Activated CD4-positive, alpha-beta T cell treated with anti-CD3 and anti-CD28 coated beads, Interleukin-2, amount 10 ng/mL, durations not matched to agents 24 days and 14 days (primary cell): Measurements from ENCODE around the gene PNKP. TPM values are rescaled to one million over a fixed set of nuclear protein-coding genes. Genes with fewer than 3 reads are reported as not detected.
A peak's percentile ranks its signal among the peaks of the same experiment; 100 is the strongest.
"Not testable (repeated sequence)": the region's sequence is repeated elsewhere in the genome, so short reads cannot be mapped to it uniquely, and the experiment has no call there.

Source experiments
- DNase-seq: peaks from one replicate; pipeline ENCODE4 v3.0.0; 2022
- H3K27ac Mint-ChIP-seq: one replicate; pipeline ENCODE4 v1.8.0; 2022; ENCODE audit warnings: mild to moderate bottlenecking, mixed read lengths
- H3K27me3 Mint-ChIP-seq: one replicate; pipeline ENCODE4 v1.8.0; 2022; ENCODE audit warnings: mixed read lengths
- H3K36me3 Mint-ChIP-seq: one replicate; pipeline ENCODE4 v1.8.0; 2022; ENCODE audit warnings: low read depth, mild to moderate bottlenecking, mixed read lengths
- H3K4me1 Mint-ChIP-seq: one replicate; pipeline ENCODE4 v1.8.0; 2021; ENCODE audit warnings: mixed read lengths
- H3K4me3 Mint-ChIP-seq: one replicate; pipeline ENCODE4 v1.8.0; 2022; ENCODE audit warnings: mild to moderate bottlenecking, moderate library complexity, mixed read lengths
- H3K9me3 Mint-ChIP-seq: one replicate; pipeline ENCODE4 v1.8.0; 2021; ENCODE audit warnings: mixed read lengths
- intact Hi-C: fragments of 100-400 bp; cut with micrococcal nuclease; formaldehyde crosslinking; loops from one replicate; pipeline ENCODE4 v1.15.1; 2023
- total RNA-seq: library from RNA; stranded (reverse); gene quantifications from 2 replicates; pipeline ENCODE4 v1.2.3, GENCODE V29; 2022

The PNKP gene
- total RNA-seq, 1 donor from 2014 or later, result 124 TPM

DNA sequence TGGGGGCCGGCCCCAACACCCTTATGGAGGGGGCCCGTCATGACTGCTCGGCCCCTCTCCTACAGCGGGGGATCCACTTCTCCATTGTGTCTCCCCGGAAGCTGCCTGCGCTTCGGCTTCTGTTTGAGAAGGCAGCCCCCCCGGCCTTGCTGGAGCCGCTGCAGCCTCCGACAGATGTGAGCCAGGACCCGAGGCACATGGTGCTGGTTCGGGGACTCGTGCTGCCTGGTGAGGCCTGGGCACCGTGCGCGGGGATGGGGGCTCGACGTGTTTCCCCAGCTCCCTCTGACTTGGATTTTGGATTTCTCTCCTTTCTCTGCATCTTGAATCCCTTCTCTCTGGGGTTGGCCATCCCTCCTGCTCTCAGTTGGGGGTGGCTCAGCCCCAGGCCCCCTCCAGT lies 37.7 kb downstream of the PNKP start:
- Mint-ChIP-seq H3K27ac (no peak overlapping the region), H3K4me1 (peaks cover 6% of the 10 kb centered on the region), H3K9me3 (no peaks in the 10 kb centered on the region), H3K4me3 (no peak overlapping the region), H3K27me3 (no peaks in the 10 kb centered on the region), H3K36me3 (peaks cover 20% of the 10 kb centered on the region)
- DNase-seq, result no peak
- intact Hi-C loops, result no loop called here

DNA sequence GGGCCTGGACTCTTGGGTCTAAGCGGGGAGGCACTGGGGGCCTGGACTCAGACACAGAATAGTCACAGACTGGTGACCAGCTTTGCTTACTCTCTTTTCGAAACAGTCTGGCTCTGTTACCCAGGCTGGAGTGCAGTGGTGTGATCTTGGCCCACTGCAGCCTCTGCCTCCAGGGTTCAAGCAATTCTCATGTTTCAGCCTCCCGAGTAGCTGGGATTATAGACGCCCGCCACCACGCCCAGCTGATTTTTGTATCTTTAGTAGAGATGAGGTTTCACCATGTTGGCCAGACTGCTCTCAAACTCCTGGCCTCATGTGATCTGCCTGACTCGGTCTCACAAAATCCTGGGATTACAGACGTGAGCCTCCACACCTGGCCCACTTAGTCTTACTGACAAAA lies 38.2 kb downstream of the PNKP start:
- no peak overlapping the region for H3K27ac Mint-ChIP-seq
- peaks cover 6% of the 10 kb centered on the region for H3K4me1 Mint-ChIP-seq
- no peak overlapping the region for H3K4me3 Mint-ChIP-seq
- no peaks in the 10 kb centered on the region for H3K27me3 Mint-ChIP-seq
- DNase-seq, result no peak
- intact Hi-C loops, result no loop called here
- H3K9me3 Mint-ChIP-seq, result no peaks in the 10 kb centered on the region
- peaks cover 18% of the 10 kb centered on the region for H3K36me3 Mint-ChIP-seq

DNA sequence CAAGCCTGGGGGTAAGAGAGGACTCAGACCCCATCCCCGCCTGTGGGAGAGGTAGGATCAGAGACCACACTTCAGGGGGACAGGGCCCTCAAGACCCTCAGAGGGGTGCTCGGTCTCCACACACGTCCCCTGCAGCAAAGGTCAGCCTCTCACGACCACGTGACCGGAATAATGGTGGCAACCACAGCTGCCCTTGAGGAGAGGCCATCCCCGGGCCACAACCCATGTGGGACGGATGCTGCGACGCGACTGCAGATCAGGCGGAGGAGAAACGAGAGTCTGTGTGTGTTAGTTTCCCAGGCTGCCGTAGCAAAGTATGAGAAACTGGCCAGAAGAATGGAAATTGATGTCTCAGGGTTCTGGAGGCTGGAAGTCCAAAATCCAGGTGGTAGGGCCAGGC lies 40.3 kb downstream of the PNKP start:
- Mint-ChIP-seq H3K9me3 (no peaks in the 10 kb centered on the region), H3K4me1 (peaks cover 1% of the 10 kb centered on the region), H3K36me3 (peaks cover 17% of the 10 kb centered on the region), H3K27ac (no peak overlapping the region), H3K4me3 (no peak overlapping the region), H3K27me3 (no peaks in the 10 kb centered on the region)
- DNase-seq, result no peak
- intact Hi-C loops, result no loop called here

- H3K9me3 Mint-ChIP-seq, result no peaks in the 10 kb centered on the region
- DNase-seq, result no peak
- H3K4me3 Mint-ChIP-seq, result no peak overlapping the region
- peaks cover 6% of the 10 kb centered on the region for H3K4me1 Mint-ChIP-seq
- no peaks in the 10 kb centered on the region for H3K27me3 Mint-ChIP-seq
- intact Hi-C loops, result no loop called here
- peaks cover 12% of the 10 kb centered on the region for H3K36me3 Mint-ChIP-seq
- no peak overlapping the region for H3K27ac Mint-ChIP-seq
These were observed 42.7 kb downstream of the PNKP start for GRCh38 chr19:49824662-49825061.

DNA sequence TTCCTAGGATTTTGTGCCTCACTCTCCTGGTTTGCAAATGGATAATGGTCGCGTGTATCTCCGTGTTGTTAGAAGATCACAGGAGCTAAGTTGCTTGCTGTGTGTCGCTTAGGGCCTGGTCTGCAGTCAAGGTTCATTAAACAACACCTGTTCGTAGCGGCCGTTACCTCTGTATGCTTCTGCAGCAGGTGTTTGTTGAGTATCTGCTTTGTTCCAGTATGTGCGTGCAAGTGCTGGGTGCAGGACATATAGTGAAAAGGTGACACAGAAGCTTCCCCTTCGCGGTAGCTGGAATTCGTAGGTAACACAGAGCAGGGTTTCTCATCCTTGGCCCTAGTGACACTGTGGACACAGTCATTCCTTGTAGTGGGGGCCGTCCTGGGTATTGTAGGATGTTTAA lies 43.9 kb downstream of the PNKP start:
- H3K27me3 Mint-ChIP-seq, result no peaks in the 10 kb centered on the region
- H3K27ac Mint-ChIP-seq, result no peak overlapping the region
- H3K9me3 Mint-ChIP-seq, result no peaks in the 10 kb centered on the region
- H3K4me1 Mint-ChIP-seq, result peaks cover 12% of the 10 kb centered on the region
- no peak for DNase-seq
- peaks cover 12% of the 10 kb centered on the region for H3K36me3 Mint-ChIP-seq
- intact Hi-C loops, result no loop called here
- H3K4me3 Mint-ChIP-seq, result no peak overlapping the region

- peaks cover 8% of the 10 kb centered on the region for H3K36me3 Mint-ChIP-seq
- peaks cover 14% of the 10 kb centered on the region for H3K4me1 Mint-ChIP-seq
- H3K27me3 Mint-ChIP-seq, result peaks cover 2% of the 10 kb centered on the region
- intact Hi-C loops, result no loop called here
- no peak overlapping the region for H3K4me3 Mint-ChIP-seq
- no peak for DNase-seq
- no peak overlapping the region for H3K27ac Mint-ChIP-seq
- H3K9me3 Mint-ChIP-seq, result no peaks in the 10 kb centered on the region
These were observed 47.3 kb downstream of the PNKP start for GRCh38 chr19:49820125-49820524.

GRCh38 chr19:49819452-49820115 lies 47.8 kb downstream of the PNKP start:
- peak overlapping the region; percentile 92 for H3K27ac Mint-ChIP-seq
- H3K4me3 Mint-ChIP-seq, result peak overlapping the region; percentile 88
- DNase-seq, intact Hi-C loops, H3K36me3 Mint-ChIP-seq, H3K27me3 Mint-ChIP-seq, H3K9me3 Mint-ChIP-seq: not testable (repeated sequence)
- H3K4me1 Mint-ChIP-seq, result peaks cover 14% of the 10 kb centered on the region

DNA sequence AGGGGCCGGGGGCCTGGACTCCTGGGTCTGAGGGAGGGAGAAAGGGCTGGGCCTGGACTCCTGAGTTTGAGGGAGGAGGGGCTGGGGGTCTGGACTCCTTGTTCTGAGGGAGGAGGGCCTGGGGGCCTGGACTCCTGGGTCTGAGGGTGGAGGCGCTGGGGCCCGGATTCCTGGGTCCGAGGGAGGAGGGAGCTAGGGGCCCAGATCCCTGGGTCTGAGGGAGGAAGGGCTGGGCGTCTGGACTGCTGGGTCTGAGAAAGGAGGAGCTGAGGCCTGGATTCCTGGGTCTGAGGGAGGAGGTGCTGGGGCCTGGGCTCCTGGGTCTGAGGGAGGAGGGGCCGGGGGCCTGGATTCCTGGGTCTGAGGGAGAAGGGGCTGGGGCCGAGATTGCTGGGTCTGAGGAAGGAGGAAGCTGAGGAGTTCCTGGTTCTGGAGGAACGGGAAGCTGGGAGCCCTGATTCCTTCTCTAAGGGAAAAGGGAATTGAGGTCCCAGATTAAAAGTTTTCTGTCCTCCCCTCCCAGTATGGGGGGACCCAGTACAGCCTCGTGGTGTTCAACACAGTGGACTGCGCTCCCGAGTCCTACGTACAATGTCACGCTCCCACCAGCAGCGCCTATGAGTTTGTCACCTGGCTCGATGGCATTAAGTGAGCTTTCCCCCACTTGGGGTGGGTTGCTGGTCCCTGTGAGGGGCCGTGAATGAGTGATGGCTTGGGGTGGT lies 48.6 kb downstream of the PNKP start:
- no peaks in the 10 kb centered on the region for H3K9me3 Mint-ChIP-seq
- peaks cover 8% of the 10 kb centered on the region for H3K36me3 Mint-ChIP-seq
- intact Hi-C loops, result loop anchor here (1.0 kb wide), 2 partner anchors 29 to 50 kb away; no protein-coding TSS in a partner anchor
- H3K4me1 Mint-ChIP-seq, result peaks cover 14% of the 10 kb centered on the region
- H3K27ac Mint-ChIP-seq, result peak overlapping the region; percentile 92
- peaks cover 2% of the 10 kb centered on the region for H3K27me3 Mint-ChIP-seq
- DNase-seq, result peak; percentile 64
- H3K4me3 Mint-ChIP-seq, result peak overlapping the region; percentile 88

GRCh38 chr19:49817964-49818648 lies 49.3 kb downstream of the PNKP start, which contains the start of gene MED25:
Gene MED25 (plus strand): TSS chr19:49818289. CDS start chr19:49818342, 53 bp downstream.
- no peaks in the 10 kb centered on the region for H3K9me3 Mint-ChIP-seq
- H3K36me3 Mint-ChIP-seq, result peaks cover under 1% of the 10 kb centered on the region
- H3K27me3 Mint-ChIP-seq, result peaks cover 2% of the 10 kb centered on the region
- peak within 1 kb of the TSS; percentile 92 for H3K27ac Mint-ChIP-seq
- intact Hi-C loops, result loop anchor here (1.0 kb wide), 2 partner anchors 30 to 51 kb away; no protein-coding TSS in a partner anchor
- peak; percentile 97 for DNase-seq
- H3K4me3 Mint-ChIP-seq, result peak within 1 kb of the TSS; percentile 88
- H3K4me1 Mint-ChIP-seq, result peaks cover 18% of the 10 kb centered on the region

- intact Hi-C loops, result no loop called here
- Mint-ChIP-seq H3K27ac (no peak overlapping the region), H3K36me3 (no peaks in the 10 kb centered on the region), H3K4me3 (no peak overlapping the region), H3K9me3 (no peaks in the 10 kb centered on the region), H3K4me1 (peaks cover 29% of the 10 kb centered on the region), H3K27me3 (peaks cover 2% of the 10 kb centered on the region)
- DNase-seq, result no peak
These were observed 50.8 kb downstream of the PNKP start for GRCh38 chr19:49816590-49816989.

DNA sequence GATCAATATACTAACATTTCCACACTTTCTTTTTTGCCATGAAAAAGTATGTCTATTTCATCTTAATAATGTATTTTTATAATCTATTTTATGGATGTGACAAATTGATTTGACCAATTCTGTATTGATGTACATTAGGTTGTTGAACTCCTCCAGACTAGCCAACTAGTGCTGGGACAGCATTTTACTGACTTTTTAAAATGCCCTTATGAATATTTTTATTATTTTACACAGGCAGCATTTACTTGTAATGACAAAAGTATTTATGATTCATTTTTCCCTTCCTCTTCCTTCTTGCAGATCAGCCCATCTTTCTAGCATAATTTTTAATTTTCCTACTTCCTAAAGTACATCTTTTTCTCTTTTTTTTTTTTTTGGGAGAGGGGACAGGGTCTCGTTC lies 53.4 kb downstream of the PNKP start:
- peak overlapping the region; percentile 90 for H3K4me3 Mint-ChIP-seq

GRCh38 chr19:49812997-49813861 lies 54.1 kb downstream of the PNKP start, which contains the start of gene FUZ:
Gene FUZ (minus strand): TSS chr19:49813292. CDS start chr19:49813106, 186 bp downstream.
- Mint-ChIP-seq H3K36me3 (no peaks in the 10 kb centered on the region), H3K4me1 (peaks cover 28% of the 10 kb centered on the region), H3K27me3 (peaks cover 2% of the 10 kb centered on the region), H3K9me3 (no peaks in the 10 kb centered on the region), H3K4me3 (peak within 1 kb of the TSS; percentile 90), H3K27ac (peak within 1 kb of the TSS; percentile 96)
- peak; percentile 98 for DNase-seq
- intact Hi-C loops, result loop anchor here (1.0 to 5.0 kb wide), 7 partner anchors 38 to 212 kb away; partner anchors contain the start of genes AKT1S1, PNKP, PTOV1 and TBC1D17

More for the DNA sequence above, 53.4 kb downstream of the PNKP start:
- Mint-ChIP-seq H3K36me3 (no peaks in the 10 kb centered on the region), H3K27ac (peak overlapping the region; percentile 42), H3K27me3 (peaks cover 2% of the 10 kb centered on the region), H3K4me1 (peaks cover 24% of the 10 kb centered on the region), H3K9me3 (no peaks in the 10 kb centered on the region)
- no peak for DNase-seq
- intact Hi-C loops, result loop anchor here (5.0 kb wide), 1 partner anchor 118 kb away; no protein-coding TSS in a partner anchor

DNA sequence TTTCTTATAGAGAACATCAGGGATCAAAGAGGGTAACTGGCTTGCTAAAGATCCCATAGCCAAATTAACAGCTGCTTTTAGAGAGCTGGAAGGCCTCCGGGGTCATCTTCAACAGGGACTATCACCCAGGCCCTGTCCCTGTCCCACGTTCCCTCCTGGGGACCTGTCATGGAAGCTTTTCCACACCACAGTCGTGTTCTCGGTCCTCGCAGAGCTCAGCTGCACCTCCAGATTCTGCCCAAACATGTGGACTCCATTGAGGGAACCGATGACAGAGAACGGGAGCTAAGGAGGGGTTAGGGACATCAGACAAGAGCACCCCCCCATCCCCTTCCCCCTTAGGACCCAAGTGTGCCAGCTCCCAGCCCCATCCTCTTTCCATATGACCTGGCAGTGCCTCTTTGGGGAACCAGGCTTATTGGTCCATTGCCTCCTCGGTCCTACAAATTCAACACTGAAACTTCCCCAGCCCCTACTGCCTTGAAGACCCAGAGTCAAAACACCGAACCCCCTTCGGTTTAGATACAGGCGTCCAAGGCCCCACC lies 54.9 kb downstream of the PNKP start:
- Mint-ChIP-seq H3K9me3 (no peaks in the 10 kb centered on the region), H3K4me1 (peaks cover 32% of the 10 kb centered on the region), H3K27me3 (peaks cover 2% of the 10 kb centered on the region), H3K4me3 (peak overlapping the region; percentile 90), H3K27ac (peak overlapping the region; percentile 96), H3K36me3 (no peaks in the 10 kb centered on the region)
- DNase-seq, result no peak
- intact Hi-C loops, result loop anchor here (2.0 to 5.0 kb wide), 2 partner anchors 38 to 120 kb away; partner anchors contain the start of gene PTOV1
